ENCODE measurements around the gene PRR23E.

- TF ChIP-seq CTCF (IDR thresholded peaks at IDR 0.05; ENCODE audit: low read length) (no peak), EZH2 (IDR thresholded peaks at IDR 0.05; ENCODE audit: borderline replicate concordance, low read length) (no peak)
Measured at GRCh38 chr3:127173516-127174166, 19.3 kb upstream of the PRR23E start.

All from OCI-LY1 (cell line).